OCI-LY7 (cell line): Measurements from ENCODE around the gene AGAP3. TPM values are rescaled to one million over a fixed set of nuclear protein-coding genes. Genes with fewer than 3 reads are reported as not detected.

Experiments used
- BruUV-seq: library from RNA; stranded (reverse); fragments of 400-500 nt; replicated peaks from 2 replicates; lab custom pipeline; 2021; lab: Mats Ljungman, UMichigan
- CTCF ChIA-PET: fragments of 300-600 bp; sonication (Branson Sonifier 250); formaldehyde crosslinking; loops from one replicate; lab custom pipeline; 2022; ENCODE audit warnings: antibody characterized with exemption; ENCODE audit not compliant: unreplicated experiment; lab: Charles Lee
- POLR2A ChIA-PET: fragments of 300-600 bp; sonication (Branson Sonifier 250); formaldehyde crosslinking; loops from one replicate; lab custom pipeline; 2022; ENCODE audit warnings: antibody characterized with exemption; lab: Charles Lee
- DNase-seq: peaks from one replicate; pipeline ENCODE4 v3.0.0-alpha.2; 2015; ENCODE audit warnings: low spot score
- H2AFZ ChIP-seq: fragments of 200-600 bp; sonication (generic), shearing (Covaris generic); 2 replicates; pipeline ENCODE4 v1.6.1; 2014; ENCODE audit warnings: mild to moderate bottlenecking, antibody characterized with exemption, low read length, moderate library complexity
- H3K27ac ChIP-seq: fragments of 200-600 bp; sonication (generic); 2 replicates; pipeline ENCODE4 v1.5.1; 2014; ENCODE audit warnings: mixed run types, low read depth, mild to moderate bottlenecking, moderate library complexity, low read length, inconsistent platforms; ENCODE audit not compliant: poor library complexity, severe bottlenecking
- H3K36me3 ChIP-seq: fragments of 200-600 bp; sonication (generic); 2 replicates; pipeline ENCODE4 v1.6.1; 2014; ENCODE audit warnings: mild to moderate bottlenecking, antibody characterized with exemption, low read length, moderate library complexity, mixed read lengths; ENCODE audit not compliant: insufficient read depth
- H3K4me1 ChIP-seq: fragments of 200-600 bp; sonication (generic); 2 replicates; pipeline ENCODE4 v1.5.1; 2014; ENCODE audit warnings: mild to moderate bottlenecking, low read length; ENCODE audit not compliant: insufficient read depth, poor library complexity, severe bottlenecking
- H3K4me2 ChIP-seq: fragments of 200-600 bp; sonication (generic); 2 replicates; pipeline ENCODE4 v1.6.1; 2014; ENCODE audit warnings: mild to moderate bottlenecking, low read length
- H3K4me3 ChIP-seq: fragments of 200-600 bp; sonication (generic); 2 replicates; pipeline ENCODE4 v1.5.1; 2014; ENCODE audit warnings: mild to moderate bottlenecking, low read depth, low read length; ENCODE audit not compliant: poor library complexity, severe bottlenecking
- H3K79me2 ChIP-seq: fragments of 200-600 bp; sonication (generic); 2 replicates; pipeline ENCODE4 v1.6.1; 2016; ENCODE audit warnings: low read depth, mild to moderate bottlenecking, low read length, moderate library complexity, mixed read lengths; ENCODE audit not compliant: insufficient read depth
- H3K9me2 ChIP-seq: fragments of 200-600 bp; sonication (generic); 2 replicates; pipeline ENCODE4 v1.6.1; 2016; ENCODE audit warnings: mild to moderate bottlenecking, low read length, mixed read lengths; ENCODE audit not compliant: insufficient read depth
- H3K9me3 ChIP-seq: fragments of 200-600 bp; sonication (generic); 2 replicates; pipeline ENCODE4 v1.6.1; 2014; ENCODE audit warnings: mild to moderate bottlenecking, mixed run types, low read length, mixed read lengths
- H4K20me1 ChIP-seq: fragments of 200-600 bp; sonication (generic); 2 replicates; pipeline ENCODE4 v1.6.1; 2014; ENCODE audit warnings: mild to moderate bottlenecking, antibody characterized with exemption, low read length, moderate library complexity, mixed read lengths; ENCODE audit not compliant: insufficient read depth
- EZH2phosphoT487 ChIP-seq: fragments of 200-600 bp; sonication (generic); IDR thresholded peaks from 2 replicates; pipeline ENCODE4 v1.6.1; 2018; ENCODE audit warnings: low read depth, borderline replicate concordance, mild to moderate bottlenecking, mixed run types, antibody characterized with exemption, low read length, moderate library complexity, mixed read lengths
- intact Hi-C: fragments of 100-400 bp; cut with micrococcal nuclease; formaldehyde crosslinking; loops from one replicate; pipeline ENCODE4 v1.10.0; 2022; ENCODE audit not compliant: unreplicated experiment
- total RNA-seq, 2 experiments: library from RNA; depleted of rRNA in 1 of 2; stranded (reverse); fragments of >200 nt in 1 of 2; shearing (Covaris generic) in 1 of 2; gene quantifications; 2 replicates each; pipeline ENCODE4 v1.2.3, GENCODE V29; 2014 to 2022
- TF ChIP-seq, protein P1 (sequence below): fragments of 200-600 bp; sonication (generic); conservative IDR thresholded peaks from 2 replicates; pipeline ENCODE4 v1.5.1; 2014; ENCODE audit warnings: mild to moderate bottlenecking, antibody characterized with exemption, low read length, moderate library complexity, mixed read lengths

The AGAP3 gene
- total RNA-seq, 2 experiments from 2014 or later = 4.8 to 30.9 TPM

DNA sequence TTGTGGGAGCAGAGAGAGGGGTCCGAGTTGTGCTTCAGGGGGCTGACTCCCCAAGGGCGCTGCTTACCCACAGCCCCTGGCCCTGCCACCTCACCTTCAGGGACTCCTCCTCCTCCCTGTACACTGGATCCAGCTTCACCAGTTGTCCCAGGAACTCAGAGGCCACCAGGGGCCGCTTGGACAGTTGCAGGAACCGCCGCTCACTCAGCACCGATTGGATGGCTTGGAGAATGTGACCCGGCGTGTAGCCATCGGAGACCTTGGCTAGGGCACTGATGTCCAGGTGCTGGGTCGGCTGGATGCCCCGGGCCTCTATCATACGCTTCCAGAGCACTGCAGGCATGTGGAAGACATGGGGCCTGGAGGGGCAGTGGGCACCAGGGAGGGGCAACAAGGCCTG lies 105.3 kb downstream of the AGAP3 start:
- no peak for DNase-seq
- no peaks in the 10 kb centered on the region for H3K9me2 ChIP-seq
- no peaks in the 10 kb centered on the region for H3K36me3 ChIP-seq
- TF ChIP-seq, protein P1, sequence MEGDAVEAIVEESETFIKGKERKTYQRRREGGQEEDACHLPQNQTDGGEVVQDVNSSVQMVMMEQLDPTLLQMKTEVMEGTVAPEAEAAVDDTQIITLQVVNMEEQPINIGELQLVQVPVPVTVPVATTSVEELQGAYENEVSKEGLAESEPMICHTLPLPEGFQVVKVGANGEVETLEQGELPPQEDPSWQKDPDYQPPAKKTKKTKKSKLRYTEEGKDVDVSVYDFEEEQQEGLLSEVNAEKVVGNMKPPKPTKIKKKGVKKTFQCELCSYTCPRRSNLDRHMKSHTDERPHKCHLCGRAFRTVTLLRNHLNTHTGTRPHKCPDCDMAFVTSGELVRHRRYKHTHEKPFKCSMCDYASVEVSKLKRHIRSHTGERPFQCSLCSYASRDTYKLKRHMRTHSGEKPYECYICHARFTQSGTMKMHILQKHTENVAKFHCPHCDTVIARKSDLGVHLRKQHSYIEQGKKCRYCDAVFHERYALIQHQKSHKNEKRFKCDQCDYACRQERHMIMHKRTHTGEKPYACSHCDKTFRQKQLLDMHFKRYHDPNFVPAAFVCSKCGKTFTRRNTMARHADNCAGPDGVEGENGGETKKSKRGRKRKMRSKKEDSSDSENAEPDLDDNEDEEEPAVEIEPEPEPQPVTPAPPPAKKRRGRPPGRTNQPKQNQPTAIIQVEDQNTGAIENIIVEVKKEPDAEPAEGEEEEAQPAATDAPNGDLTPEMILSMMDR = no peak
- TF ChIP-seq EZH2phosphoT487 = no peak
- peaks cover 7% of the 10 kb centered on the region for H3K4me1 ChIP-seq
- no peaks in the 10 kb centered on the region for H3K79me2 ChIP-seq
- H3K4me2 ChIP-seq = no peak overlapping the region
- intact Hi-C loops = no loop called here
- BruUV-seq = no TSS peak
- CTCF ChIA-PET = no interaction called here
- no peak overlapping the region for H2AFZ ChIP-seq
- no peak overlapping the region for H3K27ac ChIP-seq
- POLR2A ChIA-PET = no interaction called here
- no peaks in the 10 kb centered on the region for H4K20me1 ChIP-seq
- H3K9me3 ChIP-seq = no peaks in the 10 kb centered on the region
- no peak overlapping the region for H3K4me3 ChIP-seq

DNA sequence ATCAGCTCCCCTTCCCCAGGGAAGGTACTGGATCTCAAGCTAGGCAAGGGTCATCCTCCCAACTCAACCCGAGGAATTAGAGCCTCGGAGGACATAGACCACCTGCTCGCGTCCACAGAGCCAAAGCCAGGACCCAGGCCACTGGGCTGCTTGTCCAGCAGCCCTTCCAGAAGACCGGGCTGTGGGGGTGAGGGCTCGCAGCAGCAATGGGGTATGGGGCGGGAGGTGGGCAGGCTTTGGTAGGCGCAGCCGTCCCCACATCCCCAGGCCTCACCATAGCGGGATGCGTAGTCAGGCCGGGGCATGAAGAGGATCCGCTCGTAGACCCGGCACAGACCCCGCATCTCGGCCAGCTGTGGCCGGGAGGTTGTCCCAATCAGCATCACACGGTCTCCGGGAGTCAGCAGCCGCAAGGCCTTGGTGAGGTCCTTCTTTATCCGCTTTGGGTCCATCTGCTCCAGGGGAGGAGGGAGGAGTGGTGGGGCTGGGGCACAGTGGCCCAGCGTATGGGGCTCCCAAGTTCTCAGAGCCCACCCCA lies 105.8 kb downstream of the AGAP3 start:
- Histone ChIP-seq H3K79me2 (no peaks in the 10 kb centered on the region), H3K4me2 (no peak overlapping the region), H3K27ac (no peak overlapping the region), H4K20me1 (no peaks in the 10 kb centered on the region), H3K9me3 (no peaks in the 10 kb centered on the region), H3K36me3 (no peaks in the 10 kb centered on the region), H3K4me1 (peaks cover 7% of the 10 kb centered on the region), H2AFZ (no peak overlapping the region), H3K9me2 (no peaks in the 10 kb centered on the region), H3K4me3 (no peak overlapping the region)
- TF ChIP-seq EZH2phosphoT487 = no peak
- TF ChIP-seq, protein P1 = no peak
- ChIA-PET CTCF (no interaction called here), POLR2A (no interaction called here)
- intact Hi-C loops = no loop called here
- no peak for DNase-seq
- BruUV-seq = no TSS peak

DNA sequence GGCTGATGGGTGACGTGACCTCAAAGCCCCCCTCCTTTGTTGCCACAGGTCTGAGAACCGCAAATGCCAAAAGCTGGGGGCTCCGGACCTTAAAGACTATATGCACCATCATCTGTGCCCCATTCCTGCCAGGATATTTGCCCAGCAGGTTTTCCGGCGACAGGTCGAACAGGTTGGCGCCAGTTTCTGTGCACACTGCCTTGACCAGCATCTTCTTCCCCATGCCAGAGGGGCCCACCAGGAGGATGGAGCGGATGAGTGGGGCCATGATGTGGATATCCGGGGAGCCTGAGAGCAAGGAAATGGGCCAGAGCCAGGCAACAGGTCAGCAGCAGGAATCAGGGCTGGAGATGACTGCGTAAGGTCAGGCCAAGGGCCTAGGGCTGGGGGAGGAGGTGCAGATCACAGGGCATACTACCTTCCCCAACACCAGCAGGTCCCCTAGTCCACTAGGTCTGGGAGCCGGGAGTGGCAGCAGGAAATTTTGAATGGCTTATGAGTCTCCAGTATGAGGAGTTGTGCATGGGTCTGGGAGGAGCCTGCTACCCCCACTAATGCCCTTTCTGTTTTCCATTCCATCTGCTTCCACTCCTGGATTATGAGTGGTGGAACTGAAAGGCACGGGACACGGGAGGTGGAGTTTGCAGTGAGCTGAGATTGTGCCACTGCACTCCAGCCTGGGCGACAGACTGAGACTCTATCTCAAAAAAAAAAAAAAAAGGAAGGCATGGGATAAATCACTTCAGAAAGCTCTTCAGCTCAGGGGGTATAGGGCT lies 107.1 kb downstream of the AGAP3 start:
- Histone ChIP-seq H3K4me2 (no peak overlapping the region), H4K20me1 (no peaks in the 10 kb centered on the region), H3K9me3 (no peaks in the 10 kb centered on the region), H2AFZ (no peak overlapping the region), H3K4me1 (no peaks in the 10 kb centered on the region), H3K4me3 (no peak overlapping the region), H3K9me2 (no peaks in the 10 kb centered on the region), H3K27ac (no peak overlapping the region), H3K36me3 (no peaks in the 10 kb centered on the region), H3K79me2 (no peaks in the 10 kb centered on the region)
- DNase-seq = no peak
- CTCF ChIA-PET = no interaction called here
- POLR2A ChIA-PET = no interaction called here
- intact Hi-C loops = no loop called here
- no peak for TF ChIP-seq EZH2phosphoT487
- TF ChIP-seq, protein P1 = no peak
- BruUV-seq = no TSS peak
